ENCODE results near the gene AUTS2.

GRCh38 chr7:69749994-69750393, 151.7 kb downstream of the AUTS2 start:
- TF ChIP-seq EZH2 (IDR thresholded peaks at IDR 0.05; ENCODE audit: insufficient read depth, poor library complexity, severe bottlenecking) (no peak), EZH2phosphoT487 (IDR thresholded peaks at IDR 0.05; ENCODE audit: insufficient read depth, low read depth) (no peak)

Data from GM23248 (cell line).